GM03348 (cell line): ENCODE measurements around the gene THNSL1.
"Not testable (repeated sequence)": the region's sequence is repeated elsewhere in the genome, so short reads cannot be mapped to it uniquely, and the experiment has no call there.

Experiments
- DNase-seq: peaks from one replicate; pipeline ENCODE4 v3.0.0; 2012; ENCODE audit warnings: low spot score

THNSL1 gene, protein sequence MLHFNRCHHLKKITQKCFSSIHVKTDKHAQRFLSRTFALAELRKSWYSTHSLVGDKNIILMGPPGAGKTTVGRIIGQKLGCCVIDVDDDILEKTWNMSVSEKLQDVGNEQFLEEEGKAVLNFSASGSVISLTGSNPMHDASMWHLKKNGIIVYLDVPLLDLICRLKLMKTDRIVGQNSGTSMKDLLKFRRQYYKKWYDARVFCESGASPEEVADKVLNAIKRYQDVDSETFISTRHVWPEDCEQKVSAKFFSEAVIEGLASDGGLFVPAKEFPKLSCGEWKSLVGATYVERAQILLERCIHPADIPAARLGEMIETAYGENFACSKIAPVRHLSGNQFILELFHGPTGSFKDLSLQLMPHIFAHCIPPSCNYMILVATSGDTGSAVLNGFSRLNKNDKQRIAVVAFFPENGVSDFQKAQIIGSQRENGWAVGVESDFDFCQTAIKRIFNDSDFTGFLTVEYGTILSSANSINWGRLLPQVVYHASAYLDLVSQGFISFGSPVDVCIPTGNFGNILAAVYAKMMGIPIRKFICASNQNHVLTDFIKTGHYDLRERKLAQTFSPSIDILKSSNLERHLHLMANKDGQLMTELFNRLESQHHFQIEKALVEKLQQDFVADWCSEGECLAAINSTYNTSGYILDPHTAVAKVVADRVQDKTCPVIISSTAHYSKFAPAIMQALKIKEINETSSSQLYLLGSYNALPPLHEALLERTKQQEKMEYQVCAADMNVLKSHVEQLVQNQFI

GRCh38 chr10:25016376-25017153, at the start of gene THNSL1:
Gene THNSL1, plus strand, starts transcription at chr10:25016612. Its CDS starts 6,612 bp downstream, at chr10:25023224.
- peak; percentile 99 for DNase-seq

- no peak for DNase-seq
Measured at GRCh38 chr10:24966962-24967481, 49.4 kb upstream of the THNSL1 start.

DNA sequence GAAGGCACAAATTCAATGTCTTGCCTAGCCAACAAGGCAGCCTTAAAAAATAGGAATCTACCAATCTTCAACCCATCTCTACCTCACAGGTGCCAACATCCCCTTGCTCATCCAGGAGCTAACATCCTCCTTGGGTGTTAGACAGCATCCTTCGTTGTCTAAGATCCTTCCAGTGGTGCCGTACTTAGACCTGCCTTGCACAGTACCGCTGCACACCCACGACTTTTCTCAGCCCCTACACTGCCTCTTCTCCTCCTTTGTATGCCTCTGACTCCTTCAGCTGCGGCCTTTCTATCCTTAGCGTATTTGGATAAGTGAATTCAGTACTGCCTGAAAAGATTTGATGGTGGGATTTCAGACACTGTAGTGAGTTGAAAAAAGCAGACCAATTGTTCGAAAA, 48.1 kb upstream of the THNSL1 start:
- no peak for DNase-seq

DNA sequence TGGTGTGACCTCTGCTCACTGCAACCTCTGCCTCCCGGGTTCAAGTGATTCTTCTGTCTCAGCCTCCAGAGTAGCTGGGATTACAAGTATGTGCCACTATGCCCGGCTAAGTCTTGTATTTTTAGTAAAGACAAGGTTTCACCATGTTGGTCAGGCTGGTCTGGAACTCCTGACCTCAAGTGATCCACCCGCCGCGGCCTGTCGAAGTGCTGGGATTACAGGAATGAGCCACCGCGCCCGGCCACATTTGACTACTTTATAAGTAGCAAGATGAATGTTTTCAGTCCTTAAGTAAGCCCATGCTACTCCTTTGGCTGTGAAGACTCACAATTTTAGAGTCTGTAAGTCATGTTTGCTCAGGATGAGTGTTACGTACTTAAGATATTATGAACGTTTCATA, 47.5 kb upstream of the THNSL1 start:
- DNase-seq: not testable (repeated sequence)

DNA sequence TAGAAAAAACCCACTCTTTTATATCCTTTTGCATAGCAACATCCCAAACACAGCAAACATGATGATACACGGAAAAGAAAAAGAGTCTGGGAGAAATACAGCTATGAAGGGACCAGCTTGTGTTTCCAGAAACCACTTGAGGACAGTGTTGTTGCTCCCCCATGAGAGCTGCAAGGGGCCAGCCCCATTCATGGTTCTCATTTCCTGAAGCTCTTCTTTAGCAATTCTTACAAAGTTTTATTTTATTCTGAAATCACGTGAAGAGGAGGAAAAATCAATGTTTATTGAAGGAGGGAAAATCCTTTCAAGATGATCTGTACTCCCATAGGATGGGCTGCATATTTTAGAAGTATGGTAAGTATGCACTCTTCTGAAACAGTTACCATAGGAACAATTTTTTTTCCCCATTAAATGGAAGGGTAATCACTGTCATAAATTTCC, 46.6 kb upstream of the THNSL1 start:
- DNase-seq: peak; percentile 37

- DNase-seq: no peak
Measured at GRCh38 chr10:24971374-24971773, 45.0 kb upstream of the THNSL1 start.

- DNase-seq: no peak
Measured at GRCh38 chr10:24973163-24973562, 43.2 kb upstream of the THNSL1 start.

GRCh38 chr10:24974976-24975375, 41.4 kb upstream of the THNSL1 start:
- peak; percentile 78 for DNase-seq

GRCh38 chr10:24979685-24980084, 36.7 kb upstream of the THNSL1 start:
- DNase-seq: no peak

- no peak for DNase-seq
Measured at GRCh38 chr10:24981161-24981710, 35.2 kb upstream of the THNSL1 start.

DNA sequence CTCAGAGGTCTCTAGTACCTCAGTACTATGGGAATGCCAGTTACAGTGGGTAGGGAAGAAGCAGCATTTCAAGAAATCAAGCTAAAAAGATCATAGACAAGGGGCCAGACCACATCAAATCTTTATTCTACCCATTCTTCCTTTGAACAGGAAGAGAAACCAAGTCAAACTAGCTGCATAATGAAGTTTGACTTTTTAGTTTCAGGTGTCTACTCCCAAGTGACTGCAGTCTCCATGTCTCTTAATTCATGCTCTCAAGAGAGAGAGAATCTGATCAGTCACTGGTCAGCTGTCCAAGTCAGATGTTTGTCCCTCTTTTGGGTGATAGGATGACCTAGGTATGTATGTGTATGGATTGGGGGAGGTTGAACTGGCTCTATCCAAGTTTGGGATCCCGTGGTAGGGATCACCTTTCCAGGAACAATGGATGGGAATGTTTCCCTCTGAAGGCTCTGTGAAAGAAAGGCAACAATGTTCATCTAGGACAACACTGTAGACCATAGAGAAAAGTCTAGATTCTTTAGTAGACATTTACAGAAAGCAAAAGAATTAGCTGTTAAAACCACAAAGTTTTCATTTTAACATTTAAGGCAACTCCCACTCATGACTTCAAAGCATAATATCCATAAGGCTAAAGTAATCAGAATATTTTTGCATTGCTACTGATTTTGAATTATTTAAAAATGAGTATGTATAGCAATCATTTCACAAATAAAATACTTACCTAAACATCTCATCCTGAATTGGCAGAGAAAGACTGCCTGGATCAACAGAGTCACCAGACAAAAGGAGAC, 33.9 kb upstream of the THNSL1 start:
- DNase-seq: no peak

- no peak for DNase-seq
Measured at GRCh38 chr10:24983130-24983529, 33.3 kb upstream of the THNSL1 start.

DNA sequence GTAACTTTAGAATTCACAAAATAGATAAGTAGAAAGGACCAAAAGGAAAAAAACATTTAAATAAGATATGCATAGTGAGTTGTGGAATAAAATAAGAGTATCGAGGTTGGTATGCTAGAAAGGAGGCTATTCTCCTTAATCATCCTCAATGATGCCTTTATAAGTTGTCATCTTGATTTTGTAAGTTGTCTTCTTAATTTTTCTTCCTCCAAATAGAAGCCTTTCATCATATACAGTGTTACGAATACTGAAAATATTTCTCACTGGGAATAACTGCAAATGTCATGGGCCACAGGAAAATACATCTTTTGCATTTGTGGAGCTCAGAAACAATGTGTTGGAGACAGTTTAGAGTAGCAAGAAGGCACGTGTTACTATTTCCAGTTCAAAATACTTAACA, 32.5 kb upstream of the THNSL1 start:
- DNase-seq: peak; percentile 29

GRCh38 chr10:24984906-24985305, 31.5 kb upstream of the THNSL1 start:
- DNase-seq: no peak

DNA sequence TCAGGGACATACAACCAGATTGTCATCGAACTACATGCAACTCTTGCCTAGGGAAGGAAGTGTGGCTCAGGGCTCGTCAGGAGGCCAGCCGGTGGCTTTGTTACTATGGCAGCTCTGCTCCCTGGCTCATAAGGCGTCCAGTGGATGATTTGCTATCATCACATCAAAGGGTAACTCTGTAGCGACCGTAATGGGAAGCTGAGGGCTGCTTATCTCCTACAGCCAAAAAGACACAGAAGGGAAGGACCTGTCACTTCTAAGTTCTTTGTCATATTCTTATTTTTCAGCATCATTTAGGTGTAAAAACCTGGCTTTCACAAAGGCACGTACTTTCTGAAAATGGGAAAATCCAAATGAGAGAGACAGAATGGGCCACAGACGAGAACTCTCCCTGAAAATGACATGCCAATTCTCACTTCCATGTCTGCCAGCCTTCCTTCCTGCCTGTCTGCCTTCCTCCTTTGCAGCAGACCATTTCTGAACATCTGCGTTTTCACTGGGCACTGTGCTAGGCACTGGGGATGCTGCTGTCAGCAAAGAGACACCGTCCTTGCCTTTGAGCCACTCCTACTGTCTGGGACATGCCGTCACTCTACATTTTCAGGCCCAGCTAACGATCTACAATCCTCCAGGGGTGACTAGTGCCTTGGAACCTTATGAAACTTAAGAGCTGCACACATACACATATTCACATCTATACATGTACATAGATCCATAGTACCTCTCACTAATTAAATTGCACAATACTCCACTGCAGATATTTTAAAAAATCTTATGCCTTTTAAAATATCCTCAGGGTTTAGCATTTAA, 27.4 kb upstream of the THNSL1 start:
- DNase-seq: no peak

GRCh38 chr10:24989867-24990266, 26.5 kb upstream of the THNSL1 start:
- no peak for DNase-seq

DNA sequence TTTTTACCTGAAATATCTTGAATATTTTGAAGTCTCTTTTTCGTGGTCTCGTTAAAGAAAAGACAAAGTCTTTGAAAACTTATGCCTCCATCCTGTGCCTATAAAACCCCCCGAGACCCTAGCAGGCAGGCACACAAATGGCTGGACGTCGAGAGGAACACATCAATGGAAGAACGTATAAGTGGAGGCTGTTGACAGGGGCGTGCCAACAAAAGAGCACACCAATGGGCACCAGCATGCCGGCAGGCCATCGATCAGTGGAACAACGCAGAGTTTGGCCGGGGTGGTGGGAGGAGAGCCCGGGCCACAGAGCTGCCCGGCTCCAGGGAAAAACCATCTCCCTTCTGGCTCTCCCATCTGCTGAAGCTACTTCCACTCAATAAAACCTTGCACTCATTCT, 25.1 kb upstream of the THNSL1 start:
- no peak for DNase-seq

DNA sequence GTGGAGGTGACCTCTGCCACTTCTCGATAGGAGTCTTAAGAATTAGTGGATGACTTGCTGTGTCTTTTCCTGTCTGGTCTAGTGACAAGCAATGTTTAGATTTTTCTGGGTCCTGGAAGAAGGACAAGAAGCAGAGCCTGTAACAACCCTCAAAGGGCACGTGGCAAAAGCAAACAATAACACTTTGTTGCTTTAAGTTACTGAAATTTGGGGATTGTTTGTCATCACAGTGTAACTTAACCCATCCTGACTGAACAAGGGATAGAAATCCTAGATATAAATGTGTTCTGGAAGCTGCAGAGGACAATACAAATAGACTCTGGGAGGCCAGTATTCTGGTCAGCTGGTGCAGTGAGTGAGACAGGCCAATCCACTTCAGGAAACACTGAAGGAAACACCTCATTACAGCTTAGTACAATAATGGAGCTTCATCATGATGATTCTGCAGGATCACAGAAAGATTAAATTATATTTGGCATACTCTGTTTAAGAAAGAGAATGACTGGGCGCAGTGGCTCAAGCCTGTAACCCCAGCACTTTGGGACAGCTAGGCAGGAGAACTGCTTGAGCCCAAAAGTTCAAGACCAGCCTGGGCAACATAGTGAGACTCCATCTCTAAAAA, 23.8 kb upstream of the THNSL1 start:
- DNase-seq: no peak

- peak; percentile 15 for DNase-seq
Measured at GRCh38 chr10:24993237-24993958, 23.0 kb upstream of the THNSL1 start.
